Panc1 (cell line): ENCODE measurements around the gene MPP7. TPM values are rescaled to one million over a fixed set of nuclear protein-coding genes. Genes with fewer than 3 reads are reported as not detected.

Experiments
- ATAC-seq: fragments of 200-7000 bp; cut with Tn5 transposase; 2 replicates; pipeline ENCODE4 v1.9.1; 2020; ENCODE audit warnings: mild to moderate bottlenecking, moderate library complexity
- BruUV-seq: library from RNA; stranded (reverse); fragments of 400-500 nt; replicated peaks from 2 replicates; lab custom pipeline; 2021; lab: Mats Ljungman, UMichigan
- CTCF ChIA-PET: fragments of 300-600 bp; sonication (Branson Sonifier 250); formaldehyde crosslinking; loops from one replicate; lab custom pipeline; 2022; ENCODE audit warnings: antibody characterized with exemption; lab: Charles Lee
- POLR2A ChIA-PET: fragments of 300-600 bp; sonication (Branson Sonifier 250); formaldehyde crosslinking; loops from one replicate; lab custom pipeline; 2022; ENCODE audit warnings: antibody characterized with exemption; lab: Charles Lee
- DNase-seq: peaks from one replicate; pipeline ENCODE4 v3.0.0-alpha.2; 2010; ENCODE audit warnings: low read depth, low spot score
- H3K27ac ChIP-seq: 2 replicates; pipeline ENCODE4 v1.5.1; 2011; ENCODE audit warnings: mild to moderate bottlenecking, low read length, inconsistent platforms
- H3K27me3 ChIP-seq: fragments of 200-500 bp; sonication (Bioruptor generic); 2 replicates; pipeline ENCODE4 v1.6.0; 2014; ENCODE audit warnings: low read length, inconsistent platforms; ENCODE audit not compliant: control insufficient read depth, insufficient read depth
- H3K36me3 ChIP-seq: fragments of 200-500 bp; sonication (Bioruptor generic); 2 replicates; pipeline ENCODE4 v1.5.1; 2014; ENCODE audit warnings: inconsistent platforms, mild to moderate bottlenecking, low read length, moderate library complexity; ENCODE audit not compliant: control insufficient read depth, insufficient read depth
- H3K4me1 ChIP-seq: 2 replicates; pipeline ENCODE4 v1.5.1; 2011; ENCODE audit warnings: inconsistent platforms, mild to moderate bottlenecking, low read length, moderate library complexity; ENCODE audit not compliant: control insufficient read depth, insufficient read depth
- H3K4me3 ChIP-seq, 2 experiments: 2 replicates each; pipeline ENCODE4 v1.5.1; 2011 to 2012; ENCODE audit warnings: low read depth in 2 of 2, low read length in 2 of 2, mild to moderate bottlenecking in 2 of 2, inconsistent platforms in 1 of 2, moderate library complexity in 1 of 2
- H3K9me3 ChIP-seq: fragments of 200-500 bp; sonication (Bioruptor generic); 2 replicates; pipeline ENCODE4 v1.5.1; 2014; ENCODE audit warnings: low read depth, mild to moderate bottlenecking, inconsistent platforms, low read length, moderate library complexity; ENCODE audit not compliant: control insufficient read depth, insufficient read depth
- CTCF ChIP-seq: fragments of 450-650 bp; IDR thresholded peaks from 2 replicates; pipeline ENCODE4 v1.5.1; 2017; ENCODE audit warnings: mild to moderate bottlenecking
- POLR2AphosphoS5 ChIP-seq: IDR thresholded peaks from 2 replicates; pipeline ENCODE4 v1.6.1; 2012; ENCODE audit warnings: mild to moderate bottlenecking, low read depth, low read length, moderate library complexity
- REST ChIP-seq, 2 experiments: IDR thresholded peaks; 2 replicates each; pipeline ENCODE4 v1.6.1; 2011 to 2012; ENCODE audit warnings: low read depth in 2 of 2, control low read depth in 1 of 2, low read length in 1 of 2, mild to moderate bottlenecking in 1 of 2, moderate library complexity in 1 of 2; ENCODE audit not compliant: insufficient read depth in 1 of 2
- SIN3A ChIP-seq: IDR thresholded peaks from 2 replicates; pipeline ENCODE4 v1.6.1; 2012; ENCODE audit warnings: low read depth, mild to moderate bottlenecking, low read length, moderate library complexity, borderline replicate concordance; ENCODE audit not compliant: insufficient read depth
- TCF7L2 ChIP-seq: IDR thresholded peaks from 2 replicates; pipeline ENCODE4 v1.6.1; 2011; ENCODE audit warnings: mild to moderate bottlenecking, low read depth, low read length, inconsistent platforms
- in situ Hi-C: cut with HindIII; loops from 2 replicates; pipeline ENCODE4 v1.10.0; 2016; ENCODE audit warnings: low sequenced_read_pairs, low pct_unique_long_range_greater_than_20kb
- intact Hi-C: fragments of 100-400 bp; cut with micrococcal nuclease; formaldehyde crosslinking; loops from one replicate; pipeline ENCODE4 v1.10.0; 2022; ENCODE audit not compliant: unreplicated experiment
- total RNA-seq: library from RNA; stranded (reverse); gene quantifications from one replicate; pipeline ENCODE4 v1.2.1, GENCODE V29; 2021; ENCODE audit not compliant: unreplicated experiment

The MPP7 gene
- total RNA-seq, 1 experiment from 2014 or later, result 0.49 TPM

GRCh38 chr10:28254290-28254985, 48.4 kb downstream of the MPP7 start:
- H3K36me3 ChIP-seq, result no peaks in the 10 kb centered on the region
- intact Hi-C loops, result no loop called here
- TF ChIP-seq TCF7L2 (no peak), REST (IDR thresholded peaks at IDR 0.05; ENCODE audit: insufficient read depth in 1 of 2, low read depth in 2 of 2, low read length in 1 of 2) (no peak), POLR2AphosphoS5 (no peak), SIN3A (no peak), CTCF (no peak)
- BruUV-seq, result no TSS peak
- DNase-seq (no peak), ATAC-seq (no peak)
- H3K27ac ChIP-seq, result no peak overlapping the region
- H3K27me3 ChIP-seq, result no peaks in the 10 kb centered on the region; the same call in 1 of the 2 replicates
- no peaks in the 10 kb centered on the region for H3K9me3 ChIP-seq
- CTCF ChIA-PET, result no interaction called here
- H3K4me1 ChIP-seq, result no peaks in the 10 kb centered on the region
- in situ Hi-C loops, result no loop called here
- POLR2A ChIA-PET, result no interaction called here
- no peak overlapping the region for H3K4me3 ChIP-seq

- no TSS peak for BruUV-seq
- DNase-seq (no peak), ATAC-seq (no peak)
- Histone ChIP-seq H3K9me3 (no peaks in the 10 kb centered on the region), H3K27me3 (no peaks in the 10 kb centered on the region; the same call in 1 of the 2 replicates), H3K27ac (no peak overlapping the region), H3K4me1 (no peaks in the 10 kb centered on the region), H3K4me3 (no peak overlapping the region), H3K36me3 (no peaks in the 10 kb centered on the region)
- ChIA-PET CTCF (interaction anchor here (0.6 kb wide), 1 partner anchor 423 kb away, joined by 4 read pairs; no protein-coding TSS in a partner anchor), POLR2A (no interaction called here)
- intact Hi-C loops (no loop called here), in situ Hi-C loops (no loop called here)
- TF ChIP-seq TCF7L2, result no peak
- TF ChIP-seq CTCF, result no peak
- TF ChIP-seq REST (IDR thresholded peaks at IDR 0.05; ENCODE audit: insufficient read depth in 1 of 2, low read depth in 2 of 2, low read length in 1 of 2), result no peak
- no peak for TF ChIP-seq SIN3A
- no peak for TF ChIP-seq POLR2AphosphoS5
Observed at GRCh38 chr10:28253169-28253785, 49.6 kb downstream of the MPP7 start.
